Epithelial cell of alveolus of lung (primary cell): ENCODE measurements around the gene IL5RA. TPM values are rescaled to one million over a fixed set of nuclear protein-coding genes. Genes with fewer than 3 reads are reported as not detected.

ENCODE experiments used
- total RNA-seq: library from RNA; depleted of rRNA; stranded (reverse); fragments of >200 nt; gene quantifications from 2 replicates; pipeline ENCODE4 v1.2.1, GENCODE V29; 2015

IL5RA gene
- not detected in 2 replicates for total RNA-seq

GRCh38 chr3:3110299-3110630 lies at the start of gene IL5RA:
TSS of gene IL5RA (minus strand) at chr3:3110374. CDS start at chr3:3104984, 5,390 bp downstream.

GRCh38 chr3:3126477-3127431 lies 16.6 kb upstream of the IL5RA start, which contains the start of gene TRNT1:
TSS of gene TRNT1 (plus strand) at chr3:3126940. CDS start at chr3:3129041, 2,101 bp downstream.

Other genes with a start within 250 kb of the IL5RA start
- 9.4 and 15.8 TPM in 2 replicates for gene TRNT1, start 16.6 kb upstream of the IL5RA start, total RNA-seq
- gene CRBN, start 69.3 kb upstream of the IL5RA start, total RNA-seq, result 38.7 and 72.3 TPM in 2 replicates